ENCODE measurements around the gene PRKG1.

DNA sequence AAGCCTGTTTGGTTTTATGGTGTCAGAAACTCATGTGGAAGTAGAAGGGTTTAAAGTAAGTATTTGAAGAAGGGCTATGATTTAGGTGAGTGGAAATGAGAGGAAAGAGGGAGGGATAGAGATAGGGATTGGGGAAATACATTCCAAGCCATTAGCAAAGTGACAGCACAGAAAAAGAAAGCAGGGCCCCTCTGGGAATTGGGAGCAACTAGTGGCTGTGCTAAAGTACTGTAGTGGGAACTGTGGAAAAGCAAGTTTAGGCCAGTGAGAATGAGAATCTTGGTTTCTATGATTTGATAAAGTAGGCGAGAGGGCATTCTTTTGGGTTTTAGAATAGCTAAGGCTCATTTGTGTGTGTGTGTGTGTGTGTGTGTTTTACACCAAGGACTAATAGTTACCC, 5.0 kb downstream of the PRKG1 start:
- TF ChIP-seq, protein P1, sequence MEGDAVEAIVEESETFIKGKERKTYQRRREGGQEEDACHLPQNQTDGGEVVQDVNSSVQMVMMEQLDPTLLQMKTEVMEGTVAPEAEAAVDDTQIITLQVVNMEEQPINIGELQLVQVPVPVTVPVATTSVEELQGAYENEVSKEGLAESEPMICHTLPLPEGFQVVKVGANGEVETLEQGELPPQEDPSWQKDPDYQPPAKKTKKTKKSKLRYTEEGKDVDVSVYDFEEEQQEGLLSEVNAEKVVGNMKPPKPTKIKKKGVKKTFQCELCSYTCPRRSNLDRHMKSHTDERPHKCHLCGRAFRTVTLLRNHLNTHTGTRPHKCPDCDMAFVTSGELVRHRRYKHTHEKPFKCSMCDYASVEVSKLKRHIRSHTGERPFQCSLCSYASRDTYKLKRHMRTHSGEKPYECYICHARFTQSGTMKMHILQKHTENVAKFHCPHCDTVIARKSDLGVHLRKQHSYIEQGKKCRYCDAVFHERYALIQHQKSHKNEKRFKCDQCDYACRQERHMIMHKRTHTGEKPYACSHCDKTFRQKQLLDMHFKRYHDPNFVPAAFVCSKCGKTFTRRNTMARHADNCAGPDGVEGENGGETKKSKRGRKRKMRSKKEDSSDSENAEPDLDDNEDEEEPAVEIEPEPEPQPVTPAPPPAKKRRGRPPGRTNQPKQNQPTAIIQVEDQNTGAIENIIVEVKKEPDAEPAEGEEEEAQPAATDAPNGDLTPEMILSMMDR (IDR thresholded peaks at IDR 0.05): no peak
- TF ChIP-seq EZH2 (IDR thresholded peaks at IDR 0.05; ENCODE audit: borderline replicate concordance, insufficient read depth, low read depth, low read length, poor library complexity, severe bottlenecking): no peak

Measured in B cell (primary cell).